Measurements from ENCODE around the gene CDH23. TPM values are rescaled to one million over a fixed set of nuclear protein-coding genes. Genes with fewer than 3 reads are reported as not detected.

CDH23 gene
- total and polyA plus RNA-seq, 10 of the 15 experiments (the other 5 are each of a cell fraction or from before 2014, with no cell fraction given), result 0.09 to 0.40 (median 0.15) TPM; not detected in 1

- TF ChIP-seq PRDM15 (CRISPR knock-in tag; IDR thresholded peaks at IDR 0.05), result no peak
- peak; percentile 93 for TF ChIP-seq RELB (IDR thresholded peaks at IDR 0.05; ENCODE audit: low read depth)
- TF ChIP-seq MAX (IDR thresholded peaks at IDR 0.05; ENCODE audit: low read depth, low read length), result no peak
- TF ChIP-seq EZH2 (IDR thresholded peaks at IDR 0.05; ENCODE audit: borderline replicate concordance, control insufficient read depth, low read depth, low read length), result no peak
- peak; percentile 79 for TF ChIP-seq ATF7 (IDR thresholded peaks at IDR 0.05; ENCODE audit: low read depth)
- no peak for TF ChIP-seq CTCF (IDR thresholded peaks at IDR 0.05 in 2 of 3, conservative IDR thresholded peaks at IDR 0.05 in 1 of 3; ENCODE audit: control insufficient read depth in 2 of 3, extremely low read depth in 1 of 3, insufficient read depth in 1 of 3, low read depth in 3 of 3, low read length in 3 of 3)
- TF ChIP-seq TCF7 (IDR thresholded peaks at IDR 0.05; ENCODE audit: borderline replicate concordance), result no peak
- TF ChIP-seq ASH2L (IDR thresholded peaks at IDR 0.05; ENCODE audit: borderline replicate concordance, low read depth), result no peak
- TF ChIP-seq SMAD1 (IDR thresholded peaks at IDR 0.05; ENCODE audit: low read depth, partially characterized antibody), result no peak
- no peak for TF ChIP-seq TAF1 (IDR thresholded peaks at IDR 0.05; ENCODE audit: borderline replicate concordance, low read depth, low read length)
- TF ChIP-seq BACH1 (IDR thresholded peaks at IDR 0.05; ENCODE audit: borderline replicate concordance), result peak; percentile 49; the same call in 1 of the 2 replicates
- no peak for TF ChIP-seq NFYB (IDR thresholded peaks at IDR 0.05; ENCODE audit: insufficient read depth, low read depth, low read length)
- peak; percentile 70; the same call in 1 of the 2 replicates for TF ChIP-seq NBN (IDR thresholded peaks at IDR 0.05)
- no peak for TF ChIP-seq SMC3 (IDR thresholded peaks at IDR 0.05; ENCODE audit: borderline replicate concordance, low read length)
- TF ChIP-seq MYC (IDR thresholded peaks at IDR 0.05; ENCODE audit: insufficient read depth, insufficient read length, insufficient replicate concordance, low read length, severe bottlenecking), result no peak
- TF ChIP-seq USF1 (IDR thresholded peaks at IDR 0.05; ENCODE audit: borderline replicate concordance, extremely low read length, insufficient read depth, low read depth, low read length), result no peak
- TF ChIP-seq POU2F2 (IDR thresholded peaks at IDR 0.05; ENCODE audit: borderline replicate concordance, low read depth, low read length), result peak; percentile 71; the same call in 1 of the 3 replicates
- TF ChIP-seq GATAD2B (conservative IDR thresholded peaks at IDR 0.05; ENCODE audit: low read depth), result no peak; the same call in 1 of the 2 replicates
- TF ChIP-seq, protein P1, sequence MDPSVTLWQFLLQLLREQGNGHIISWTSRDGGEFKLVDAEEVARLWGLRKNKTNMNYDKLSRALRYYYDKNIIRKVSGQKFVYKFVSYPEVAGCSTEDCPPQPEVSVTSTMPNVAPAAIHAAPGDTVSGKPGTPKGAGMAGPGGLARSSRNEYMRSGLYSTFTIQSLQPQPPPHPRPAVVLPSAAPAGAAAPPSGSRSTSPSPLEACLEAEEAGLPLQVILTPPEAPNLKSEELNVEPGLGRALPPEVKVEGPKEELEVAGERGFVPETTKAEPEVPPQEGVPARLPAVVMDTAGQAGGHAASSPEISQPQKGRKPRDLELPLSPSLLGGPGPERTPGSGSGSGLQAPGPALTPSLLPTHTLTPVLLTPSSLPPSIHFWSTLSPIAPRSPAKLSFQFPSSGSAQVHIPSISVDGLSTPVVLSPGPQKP (IDR thresholded peaks at IDR 0.05; ENCODE audit: low read depth, low read length), result no peak
- no peak for TF ChIP-seq KLF5 (IDR thresholded peaks at IDR 0.05; ENCODE audit: partially characterized antibody)
These were observed 98.3 kb downstream of the CDH23 start (continued) for GRCh38 chr10:71494980-71495381.

All from GM12878 (cell line).